Left ventricle myocardium inferior (tissue), 1 donor: ENCODE measurements around the gene BAZ1B. TPM values are rescaled to one million over a fixed set of nuclear protein-coding genes. Genes with fewer than 3 reads are reported as not detected.

ENCODE experiments used
- DNase-seq: peaks from one replicate; pipeline ENCODE4 v3.0.0-alpha.2; 2020
- H3K27ac ChIP-seq: fragments of 200-600 bp; replicated peaks from 2 replicates; pipeline ENCODE4 v1.8.0; 2021
- H3K27me3 ChIP-seq: fragments of 200-600 bp; 2 replicates; pipeline ENCODE4 v1.8.0; 2021; ENCODE audit warnings: low read depth
- H3K36me3 ChIP-seq: fragments of 200-600 bp; 2 replicates; pipeline ENCODE4 v1.8.0; 2021
- H3K4me1 ChIP-seq: fragments of 200-600 bp; 2 replicates; pipeline ENCODE4 v1.8.0; 2021
- H3K4me3 ChIP-seq: fragments of 200-600 bp; 2 replicates; pipeline ENCODE4 v1.8.0; 2021; ENCODE audit warnings: mild to moderate bottlenecking, moderate library complexity
- H3K9me3 ChIP-seq: fragments of 200-600 bp; replicated peaks from 2 replicates; pipeline ENCODE4 v1.8.0; 2021
- intact Hi-C: fragments of 100-400 bp; cut with micrococcal nuclease; formaldehyde crosslinking; loops from one replicate; pipeline ENCODE4 v1.11.0; 2022
- total RNA-seq: library from RNA; stranded (reverse); fragmentation: NEBNext Ultra II Directional; extraction: Animal tissue kit (Norgen Biotek cat#: 25700); gene quantifications from one replicate; pipeline ENCODE4 v1.2.1, GENCODE V29; 2021
- TF ChIP-seq, protein P1 (sequence below): fragments of 200-600 bp; IDR thresholded peaks from 2 replicates; pipeline ENCODE4 v1.8.0; 2021; ENCODE audit warnings: antibody characterized with exemption, mild to moderate bottlenecking, borderline replicate concordance
- donor health status: DM: no; HTN: yes; CAD: no; lungs with severe emphysema.

BAZ1B gene
- total RNA-seq, 1 donor from 2014 or later = 38.9 TPM

DNA sequence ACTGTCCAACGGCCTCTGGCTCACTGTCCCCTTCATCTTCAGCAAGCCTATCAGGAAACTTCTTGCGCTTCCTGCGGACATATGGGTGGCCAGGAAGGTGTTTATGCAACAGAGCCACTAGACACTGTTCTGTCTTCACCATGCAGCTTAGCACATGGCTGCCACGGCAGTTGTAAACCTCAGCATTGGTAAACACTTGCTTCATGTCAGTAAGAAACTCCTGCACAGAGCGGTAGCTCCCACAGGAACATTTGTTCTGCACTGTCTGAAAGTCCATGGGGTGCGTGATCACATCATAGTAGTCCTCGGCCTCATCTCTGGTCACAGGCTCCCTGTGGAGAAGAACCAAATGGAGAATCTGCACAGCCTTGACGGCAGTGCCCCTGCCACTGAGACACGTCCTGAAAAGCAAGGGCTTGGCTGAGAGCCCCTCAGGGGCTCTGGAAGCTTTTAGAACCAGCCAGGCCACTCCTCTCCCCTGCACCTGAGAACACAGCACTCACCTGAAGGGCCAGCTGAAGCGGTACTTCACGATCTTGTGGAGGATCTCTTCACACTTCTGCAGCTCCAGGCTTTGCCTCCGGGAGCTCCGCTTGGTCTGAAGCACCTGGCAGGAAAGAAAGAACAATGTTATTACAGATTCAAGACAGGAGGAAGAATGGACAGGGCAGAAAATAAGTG, 79.7 kb downstream of the BAZ1B start:
- TF ChIP-seq, protein P1, sequence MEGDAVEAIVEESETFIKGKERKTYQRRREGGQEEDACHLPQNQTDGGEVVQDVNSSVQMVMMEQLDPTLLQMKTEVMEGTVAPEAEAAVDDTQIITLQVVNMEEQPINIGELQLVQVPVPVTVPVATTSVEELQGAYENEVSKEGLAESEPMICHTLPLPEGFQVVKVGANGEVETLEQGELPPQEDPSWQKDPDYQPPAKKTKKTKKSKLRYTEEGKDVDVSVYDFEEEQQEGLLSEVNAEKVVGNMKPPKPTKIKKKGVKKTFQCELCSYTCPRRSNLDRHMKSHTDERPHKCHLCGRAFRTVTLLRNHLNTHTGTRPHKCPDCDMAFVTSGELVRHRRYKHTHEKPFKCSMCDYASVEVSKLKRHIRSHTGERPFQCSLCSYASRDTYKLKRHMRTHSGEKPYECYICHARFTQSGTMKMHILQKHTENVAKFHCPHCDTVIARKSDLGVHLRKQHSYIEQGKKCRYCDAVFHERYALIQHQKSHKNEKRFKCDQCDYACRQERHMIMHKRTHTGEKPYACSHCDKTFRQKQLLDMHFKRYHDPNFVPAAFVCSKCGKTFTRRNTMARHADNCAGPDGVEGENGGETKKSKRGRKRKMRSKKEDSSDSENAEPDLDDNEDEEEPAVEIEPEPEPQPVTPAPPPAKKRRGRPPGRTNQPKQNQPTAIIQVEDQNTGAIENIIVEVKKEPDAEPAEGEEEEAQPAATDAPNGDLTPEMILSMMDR = no peak
- H3K36me3 ChIP-seq = peaks cover 83% of the 10 kb centered on the region
- no peak overlapping the region for H3K27ac ChIP-seq
- no peak for DNase-seq
- intact Hi-C loops = no loop called here
- H3K4me1 ChIP-seq = peaks cover 11% of the 10 kb centered on the region
- no peaks in the 10 kb centered on the region for H3K9me3 ChIP-seq
- H3K4me3 ChIP-seq = no peak overlapping the region
- no peaks in the 10 kb centered on the region for H3K27me3 ChIP-seq

DNA sequence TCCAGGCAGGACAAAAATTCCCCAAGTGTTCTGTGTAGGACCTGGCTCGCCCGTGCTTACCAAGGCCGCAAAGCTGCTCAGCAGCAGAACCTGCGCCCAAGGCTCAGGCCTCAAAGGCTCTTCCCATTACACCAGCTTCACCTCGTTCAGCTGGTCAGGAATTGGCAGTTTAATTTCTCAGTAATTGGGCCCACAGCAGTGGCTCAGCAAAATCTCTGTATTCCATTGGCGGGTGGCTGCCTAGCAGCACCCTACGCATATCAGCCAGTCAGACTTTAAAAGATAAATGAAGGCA, 82.7 kb downstream of the BAZ1B start:
- no peak for DNase-seq
- intact Hi-C loops = no loop called here
- Histone ChIP-seq H3K27me3 (peaks cover 17% of the 10 kb centered on the region), H3K9me3 (peaks cover 4% of the 10 kb centered on the region), H3K36me3 (peaks cover 53% of the 10 kb centered on the region), H3K27ac (no peak overlapping the region), H3K4me3 (no peak overlapping the region), H3K4me1 (peaks cover 6% of the 10 kb centered on the region)
- TF ChIP-seq, protein P1 = no peak

DNA sequence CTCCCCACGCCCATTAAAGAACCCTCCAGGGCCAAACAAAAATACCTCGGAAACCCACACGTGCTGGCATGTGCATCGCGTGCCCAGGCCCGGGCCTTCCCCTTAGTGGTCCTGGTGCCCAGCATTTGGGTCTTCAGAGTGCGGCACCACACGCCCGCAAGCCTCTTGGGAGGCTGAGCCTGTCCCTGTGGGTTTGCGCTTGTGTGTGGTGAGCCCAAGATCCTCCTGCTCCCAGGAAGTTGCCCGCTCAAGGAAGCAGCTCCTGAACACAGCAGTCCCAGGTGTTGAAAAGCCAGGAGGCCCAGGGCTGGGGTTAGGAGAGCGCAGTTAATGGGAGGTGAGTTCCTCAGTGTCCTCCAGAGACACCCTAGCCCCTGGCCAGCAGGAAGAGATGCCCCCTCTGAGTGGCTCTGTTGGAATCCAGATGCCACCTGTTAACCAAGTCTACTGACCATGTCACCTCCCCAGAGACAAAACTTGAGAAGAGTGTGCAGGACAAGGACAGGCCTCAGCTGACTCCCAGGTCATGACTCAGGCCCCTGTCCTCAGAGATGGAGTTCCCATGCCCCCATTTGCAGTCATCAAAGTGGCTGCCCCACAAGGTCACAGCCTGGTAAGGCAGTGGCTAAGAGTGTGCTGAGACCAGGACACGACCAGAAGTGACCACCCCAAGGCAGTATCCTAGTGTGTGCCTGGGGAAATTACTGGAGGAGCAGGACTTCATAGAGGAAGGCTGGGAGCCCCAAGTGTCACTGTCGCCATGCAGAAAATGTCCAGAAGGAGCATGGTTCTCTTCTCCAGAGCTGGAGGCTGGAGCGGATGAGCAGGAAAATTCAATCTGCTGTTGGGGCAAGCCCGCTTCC, 83.3 kb downstream of the BAZ1B start:
- intact Hi-C loops = no loop called here
- TF ChIP-seq, protein P1 = no peak
- peaks cover 23% of the 10 kb centered on the region for H3K27me3 ChIP-seq
- H3K9me3 ChIP-seq = peaks cover 8% of the 10 kb centered on the region
- H3K36me3 ChIP-seq = peaks cover 47% of the 10 kb centered on the region
- H3K27ac ChIP-seq = no peak overlapping the region
- peaks cover 6% of the 10 kb centered on the region for H3K4me1 ChIP-seq
- DNase-seq = no peak
- H3K4me3 ChIP-seq = no peak overlapping the region

DNA sequence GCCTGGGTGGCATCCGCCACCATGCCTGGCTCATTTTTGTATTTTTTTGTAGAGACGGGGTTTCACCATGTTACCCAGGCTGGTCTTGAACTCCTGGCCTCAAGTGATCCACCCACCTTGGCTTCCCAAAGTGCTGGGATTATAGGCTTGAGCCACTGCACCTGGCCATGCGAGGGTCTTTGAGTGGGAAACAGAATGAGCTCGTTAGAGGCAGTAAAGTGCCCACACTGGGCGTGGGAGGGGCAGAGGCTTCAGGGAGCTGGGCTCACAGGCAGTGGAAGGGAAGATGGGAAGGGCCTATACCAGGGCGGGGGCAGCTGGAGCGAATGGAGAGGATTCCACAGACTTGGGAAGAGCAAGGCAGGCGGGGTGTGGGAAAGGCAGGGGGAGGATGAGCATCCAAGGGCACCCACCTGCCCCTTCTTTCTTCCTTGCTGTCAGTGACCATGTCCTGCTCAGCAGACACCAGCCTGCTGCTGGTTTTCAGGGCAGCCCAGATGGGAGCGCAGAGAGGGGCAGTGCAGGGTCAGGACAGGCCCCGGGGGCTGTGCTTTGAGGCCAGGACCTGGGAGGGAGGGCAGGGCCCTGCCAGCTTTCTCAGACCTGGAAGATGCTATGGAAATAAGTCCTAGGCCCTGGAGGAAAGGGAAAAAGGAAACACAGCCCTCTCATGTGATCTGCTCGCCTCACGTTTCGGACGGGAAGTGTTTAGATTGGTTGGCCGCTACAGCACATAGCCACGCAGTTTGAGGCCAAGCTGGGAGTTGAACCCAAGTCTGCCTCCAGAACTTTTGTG, 84.3 kb downstream of the BAZ1B start:
- no peak for DNase-seq
- intact Hi-C loops = no loop called here
- Histone ChIP-seq H3K4me3 (no peak overlapping the region), H3K36me3 (peaks cover 38% of the 10 kb centered on the region), H3K9me3 (peaks cover 8% of the 10 kb centered on the region), H3K27ac (no peak overlapping the region), H3K27me3 (peaks cover 32% of the 10 kb centered on the region), H3K4me1 (peaks cover 13% of the 10 kb centered on the region)
- TF ChIP-seq, protein P1 = no peak

DNA sequence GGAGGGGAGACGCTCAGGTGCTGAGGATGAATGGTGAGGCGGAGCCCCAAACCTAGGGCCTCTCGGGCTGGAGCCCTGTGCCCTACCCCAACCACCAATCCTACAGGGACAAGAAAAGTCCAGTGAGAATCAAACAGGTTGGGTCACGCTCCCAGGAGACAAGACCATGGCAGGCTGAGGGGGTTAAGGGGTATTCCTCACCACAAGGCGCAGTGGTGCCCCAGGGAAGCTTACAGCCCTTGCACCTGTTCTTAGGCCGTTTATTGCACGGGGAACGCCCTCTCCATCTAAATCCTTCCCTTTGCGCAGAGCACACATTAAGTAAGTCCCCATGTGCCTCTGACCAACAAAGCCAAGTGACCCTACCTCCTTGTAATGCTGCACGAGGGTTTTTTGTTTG, 85.0 kb downstream of the BAZ1B start:
- TF ChIP-seq, protein P1 = no peak
- no peak for DNase-seq
- peaks cover 40% of the 10 kb centered on the region for H3K27me3 ChIP-seq
- intact Hi-C loops = no loop called here
- peaks cover 8% of the 10 kb centered on the region for H3K9me3 ChIP-seq
- H3K4me3 ChIP-seq = no peak overlapping the region
- H3K27ac ChIP-seq = no peak overlapping the region
- peaks cover 14% of the 10 kb centered on the region for H3K4me1 ChIP-seq
- peaks cover 30% of the 10 kb centered on the region for H3K36me3 ChIP-seq
